IPS-NIHi7 (cell line): Measurements from ENCODE around the gene HEBP1.
"Not testable (repeated sequence)": the region's sequence is repeated elsewhere in the genome, so short reads cannot be mapped to it uniquely, and the experiment has no call there.

Experiments
- DNase-seq: peaks from one replicate; pipeline ENCODE4 v3.0.0; 2012; ENCODE audit warnings: mixed read lengths; ENCODE audit errors: extremely low spot score

The HEBP1 gene, protein sequence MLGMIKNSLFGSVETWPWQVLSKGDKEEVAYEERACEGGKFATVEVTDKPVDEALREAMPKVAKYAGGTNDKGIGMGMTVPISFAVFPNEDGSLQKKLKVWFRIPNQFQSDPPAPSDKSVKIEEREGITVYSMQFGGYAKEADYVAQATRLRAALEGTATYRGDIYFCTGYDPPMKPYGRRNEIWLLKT

DNA sequence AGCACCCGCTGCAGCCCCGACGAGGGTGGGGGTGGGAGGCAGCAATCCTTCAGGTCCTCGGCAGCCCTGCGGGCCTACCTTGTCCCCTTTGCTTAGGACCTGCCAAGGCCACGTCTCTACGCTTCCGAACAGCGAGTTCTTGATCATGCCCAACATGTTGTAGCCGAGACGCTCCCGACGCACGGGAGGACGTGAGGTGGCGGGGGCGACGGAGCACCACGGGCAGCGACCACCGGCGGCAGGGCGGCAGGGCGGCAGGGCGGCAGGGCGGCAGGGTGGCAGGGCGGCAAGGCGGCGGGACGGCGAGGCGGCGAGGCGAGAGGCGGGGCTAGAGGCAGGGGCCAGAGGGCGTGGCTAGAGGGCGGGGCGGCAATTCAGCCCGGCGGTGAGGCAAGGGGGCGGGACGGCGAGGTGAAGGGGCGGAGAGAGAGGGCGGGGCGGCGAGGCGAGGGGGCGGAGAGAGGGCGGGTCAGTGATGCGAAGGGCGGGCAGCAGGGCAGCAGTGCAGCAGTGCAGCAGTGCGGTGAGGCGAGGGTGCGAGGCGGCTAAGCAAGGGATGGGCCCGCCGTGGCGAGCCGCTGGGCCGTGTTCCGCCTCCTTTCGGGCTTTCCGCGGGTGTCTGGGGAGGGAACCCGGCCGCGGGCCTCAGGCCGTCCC lies at the start of gene HEBP1:
Gene HEBP1 (minus strand): TSS at position 307 of the 657 bp plus-strand sequence. CDS start 151 bp downstream, at position 156.
- peak; percentile 97 for DNase-seq

DNA sequence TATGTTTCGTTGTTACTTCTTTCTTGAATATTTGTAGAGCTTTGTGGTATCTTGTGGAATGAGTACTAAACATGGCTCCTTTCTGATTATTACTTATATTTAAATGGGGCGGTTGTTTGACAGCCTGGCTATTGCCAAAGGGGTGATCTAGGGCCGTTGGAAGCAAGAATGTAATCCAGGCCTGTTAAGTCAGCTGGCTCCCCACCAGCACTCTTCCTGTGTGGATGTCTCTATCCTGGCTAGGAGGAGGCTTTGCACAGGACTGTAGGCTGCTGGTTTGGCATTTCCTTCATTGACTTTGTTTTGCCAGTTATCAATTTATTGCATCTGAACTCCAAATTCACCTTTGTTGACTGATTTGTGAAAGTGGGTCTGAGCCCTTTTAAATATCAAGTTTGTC lies 49.8 kb upstream of the HEBP1 start:
- no peak for DNase-seq

DNA sequence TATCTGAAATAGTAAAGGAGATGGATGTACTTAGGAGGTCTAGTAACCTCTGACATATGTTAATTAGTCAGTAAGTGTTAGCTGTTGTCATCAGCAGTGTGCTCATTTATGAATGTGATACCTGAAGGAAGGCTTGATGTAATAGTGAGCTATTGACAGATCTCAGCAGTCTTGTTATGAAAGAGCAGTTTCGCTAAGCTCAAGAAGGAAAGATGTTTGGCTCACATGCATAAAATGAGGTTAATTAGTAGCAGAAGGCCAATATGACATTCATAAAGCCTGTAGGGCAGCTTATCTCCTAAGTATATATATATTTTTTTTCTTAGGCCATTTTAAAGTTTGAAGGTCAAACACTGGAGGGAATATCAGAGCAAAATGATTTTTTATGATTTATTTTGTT lies 46.9 kb upstream of the HEBP1 start:
- no peak for DNase-seq

DNA sequence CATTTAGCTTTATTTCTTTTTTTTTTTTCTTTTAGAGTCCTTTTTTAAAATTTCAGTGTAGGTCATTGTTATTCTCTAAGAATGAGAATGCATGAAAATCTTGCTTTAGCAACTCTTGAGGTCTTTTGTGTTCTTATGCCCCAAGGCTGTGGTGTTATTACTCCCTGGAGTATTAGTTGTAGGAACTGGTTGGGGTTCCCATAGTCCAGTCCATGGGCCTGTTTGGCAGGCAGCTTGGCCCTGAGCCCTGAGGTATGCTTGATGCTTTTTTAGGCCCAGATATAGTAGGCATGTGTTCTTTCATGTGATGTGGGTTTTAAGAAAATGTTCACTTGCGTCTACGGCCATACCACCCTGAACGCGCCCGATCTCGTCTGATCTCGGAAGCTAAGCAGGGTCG lies 45.8 kb upstream of the HEBP1 start:
- no peak for DNase-seq

DNA sequence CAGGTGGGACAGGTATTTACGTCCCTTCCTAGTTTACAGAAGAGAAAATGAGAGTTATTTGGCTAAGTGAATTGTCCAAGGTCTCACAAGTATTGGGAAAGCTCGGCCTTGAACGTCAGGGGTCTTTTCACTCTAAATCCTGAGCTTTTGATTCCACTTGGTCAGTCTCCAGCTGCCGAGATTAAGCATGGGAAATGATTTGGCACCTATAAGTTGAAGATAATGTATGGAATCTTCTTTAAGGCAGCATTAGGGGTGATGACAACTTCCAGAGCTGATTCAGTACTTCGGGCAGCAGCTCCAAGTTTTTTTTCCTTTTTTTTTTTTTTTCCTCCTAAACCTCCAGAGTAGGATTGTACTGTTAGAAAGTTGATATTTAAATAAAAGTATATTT lies 44.8 kb upstream of the HEBP1 start:
- DNase-seq: no peak

DNA sequence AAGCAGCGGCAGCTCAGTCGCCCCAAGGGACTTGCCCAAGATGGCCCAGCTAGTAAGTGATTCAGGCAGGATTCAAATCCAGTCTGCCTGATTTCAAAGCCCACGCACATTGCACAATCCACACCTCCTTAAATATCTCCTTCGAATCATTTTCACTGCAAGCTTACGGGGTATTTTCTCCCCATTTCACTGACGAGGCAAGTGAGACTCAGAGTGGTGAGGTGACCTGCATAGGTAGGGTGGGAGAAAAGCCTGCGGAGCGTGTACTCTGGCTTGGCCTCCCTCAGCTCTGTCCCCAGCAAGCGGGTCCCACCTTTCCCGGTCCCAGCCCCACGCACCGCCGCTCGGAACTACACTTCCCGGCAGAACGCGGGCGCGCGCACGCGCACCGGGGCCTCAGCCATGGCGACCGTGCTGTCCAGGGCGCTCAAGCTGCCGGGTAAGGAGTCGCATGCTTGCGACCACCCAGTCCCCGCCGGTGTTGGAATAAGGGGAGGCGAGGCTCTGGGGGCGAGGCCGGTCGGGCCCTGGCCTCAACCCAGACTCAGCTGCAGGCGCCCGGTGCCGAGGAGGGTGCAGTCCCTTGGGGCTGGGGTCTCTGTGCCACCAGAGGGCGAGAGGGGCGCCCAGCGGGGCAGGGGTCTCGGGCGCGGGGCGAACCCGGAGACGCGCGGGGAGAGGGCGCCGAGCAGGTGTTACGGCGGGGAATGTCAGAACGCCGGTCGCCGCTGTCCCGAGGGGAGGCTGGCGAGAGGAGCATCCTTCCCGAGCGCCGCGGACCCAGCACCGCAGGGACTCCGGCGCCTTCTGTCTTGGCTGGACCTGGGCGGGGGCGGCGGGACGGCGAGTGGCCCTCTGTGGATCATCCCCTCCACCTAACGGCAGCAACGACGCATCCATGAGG lies 44.2 kb upstream of the HEBP1 start, which contains the start of gene FAM234B:
Gene FAM234B (plus strand): TSS at position 380 of the 904 bp plus-strand sequence. CDS start 23 bp downstream, at position 403.
- peak; percentile 89 for DNase-seq

DNA sequence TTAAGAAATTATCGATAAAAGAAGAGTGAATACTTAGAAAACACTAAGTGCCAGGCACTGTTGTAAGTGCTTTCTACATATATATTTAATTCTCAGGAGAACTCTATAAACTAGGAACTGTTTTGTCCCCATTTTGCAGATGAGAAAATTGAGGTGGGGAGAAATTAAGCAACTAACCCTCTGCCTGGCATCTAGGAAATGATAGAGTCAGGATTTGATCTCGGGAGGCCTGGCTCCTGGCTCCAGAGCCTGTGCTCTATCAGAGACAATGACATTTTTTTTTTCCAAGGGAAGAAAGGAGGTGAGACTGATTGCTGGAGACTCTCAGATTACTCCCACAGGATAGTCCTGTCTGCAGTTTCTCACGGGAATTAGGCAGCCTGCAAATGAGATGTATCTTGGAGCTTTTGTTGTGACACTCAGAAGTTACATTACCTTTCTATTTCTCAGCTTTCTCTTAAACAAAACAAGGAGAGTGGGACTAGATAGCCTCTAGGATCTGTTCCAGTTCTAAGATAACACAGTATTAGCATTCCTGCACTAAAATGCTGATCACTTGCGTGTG lies 42.7 kb upstream of the HEBP1 start:
- no peak for DNase-seq

DNA sequence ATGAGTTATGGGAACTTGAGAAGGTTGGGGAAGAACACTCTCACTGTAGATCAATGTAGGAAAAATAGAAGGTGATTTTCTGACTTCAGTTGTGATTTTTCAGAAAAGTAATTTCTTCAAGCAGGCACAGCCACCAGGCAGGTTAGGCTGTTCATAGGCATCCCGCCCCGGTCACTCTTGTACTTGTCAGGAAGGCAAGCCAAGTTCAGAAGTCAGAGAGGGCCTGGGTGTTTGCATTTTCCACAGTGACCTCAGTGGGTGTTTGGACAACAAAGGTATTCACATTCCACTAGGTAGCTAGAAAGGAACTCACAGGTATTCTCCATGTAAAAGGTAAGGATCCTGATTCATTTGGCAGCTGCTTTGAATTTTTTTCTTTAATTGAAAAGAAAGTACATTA lies 41.2 kb upstream of the HEBP1 start:
- DNase-seq: no peak

DNA sequence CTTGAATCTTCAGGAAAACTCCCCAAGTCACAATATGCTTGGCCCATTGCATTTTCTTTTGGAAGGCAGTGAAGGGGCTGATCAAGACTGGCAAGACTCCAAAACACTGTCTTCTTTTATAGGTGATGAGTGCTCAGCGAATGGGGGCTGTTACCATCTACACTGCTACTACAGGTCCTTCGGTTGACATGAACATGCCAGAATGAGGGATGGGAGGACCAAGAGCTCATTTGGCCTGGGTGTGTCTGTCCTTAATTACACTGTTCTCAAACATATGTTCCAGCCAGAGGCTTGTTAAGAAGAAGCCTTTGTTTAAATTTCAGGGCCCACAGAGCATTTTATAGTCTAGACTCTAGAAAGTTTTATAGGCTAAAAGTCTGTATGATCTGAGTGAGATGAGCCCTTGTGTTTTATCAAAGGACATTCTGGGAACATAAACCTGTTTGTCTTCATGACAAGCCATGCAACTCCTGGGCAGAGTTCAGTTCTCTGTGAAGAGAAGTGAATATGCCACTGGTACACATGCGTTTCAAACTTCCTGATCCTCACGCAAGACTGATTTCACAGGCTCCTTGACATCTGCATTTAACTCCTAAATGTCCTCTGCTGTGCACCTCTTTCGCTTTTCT lies 39.4 kb upstream of the HEBP1 start:
- no peak for DNase-seq

DNA sequence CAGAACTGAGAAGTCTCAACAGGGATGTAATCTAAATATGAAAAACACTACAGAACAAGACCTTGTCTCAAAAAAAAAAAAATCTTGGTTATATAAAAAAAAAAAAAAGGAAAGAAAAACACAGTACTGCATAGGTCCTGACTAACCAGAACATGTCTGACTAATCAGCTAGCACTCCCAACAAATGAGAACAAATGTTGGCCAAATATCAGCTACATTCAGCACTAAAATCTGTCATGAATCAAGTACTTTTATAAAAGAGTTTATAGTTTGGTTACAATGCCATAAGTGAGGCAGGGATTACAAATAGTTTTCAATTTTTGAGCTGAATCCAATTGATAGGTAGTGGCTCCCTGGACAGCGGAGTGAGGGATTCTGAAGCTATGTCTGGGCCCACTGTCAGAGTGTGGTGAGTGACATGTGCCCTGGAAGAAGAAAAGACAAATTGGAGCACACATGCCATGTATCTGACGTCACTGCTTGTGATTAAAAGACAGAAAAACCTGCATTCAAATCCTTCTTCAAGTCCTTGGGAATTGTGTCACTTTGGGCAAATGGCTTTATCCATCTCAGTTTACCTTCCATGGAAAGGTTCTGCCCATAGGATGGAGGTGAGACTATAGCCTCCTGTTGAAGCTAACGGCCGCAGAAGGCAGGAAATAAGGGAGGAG lies 38.6 kb upstream of the HEBP1 start:
- DNase-seq: no peak

DNA sequence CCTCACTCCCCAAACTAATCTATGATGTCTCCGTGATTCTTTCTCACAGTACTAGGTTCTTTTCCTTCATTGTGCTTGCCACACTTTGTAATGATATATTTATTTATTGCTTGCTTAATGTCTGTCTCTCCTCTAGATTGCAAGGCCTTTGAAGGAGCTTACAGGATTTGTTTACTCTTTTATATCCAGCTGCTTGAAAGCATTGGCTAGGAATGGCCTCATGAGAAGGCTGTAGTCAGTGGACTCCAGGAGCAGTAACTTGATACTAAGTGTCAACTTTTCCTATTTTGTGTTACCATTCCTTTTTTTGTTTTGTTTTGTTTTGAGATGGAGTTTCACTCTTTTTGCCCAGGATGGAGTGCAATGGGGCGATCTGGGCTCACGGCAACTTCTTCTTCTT lies 36.8 kb upstream of the HEBP1 start:
- no peak for DNase-seq

DNA sequence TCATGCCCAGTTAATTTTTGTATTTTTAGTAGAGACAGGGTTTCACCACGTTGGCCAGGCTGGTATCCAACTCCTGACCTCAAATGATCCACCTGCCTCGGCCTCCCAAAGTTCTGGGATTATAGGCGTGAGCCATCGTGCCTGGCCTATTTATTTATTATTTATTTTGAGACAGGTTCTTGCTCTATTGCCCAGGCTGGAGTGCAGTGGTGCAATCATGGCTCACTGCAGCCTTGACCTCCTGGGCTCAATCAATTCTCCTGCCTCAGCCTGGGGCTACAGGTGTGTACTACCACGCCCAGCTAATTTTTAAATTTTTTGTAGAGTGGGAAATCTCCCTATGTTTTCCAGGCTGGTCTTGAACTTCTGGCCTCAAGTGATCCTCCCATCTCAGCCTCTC lies 35.3 kb upstream of the HEBP1 start:
- DNase-seq: not testable (repeated sequence)

DNA sequence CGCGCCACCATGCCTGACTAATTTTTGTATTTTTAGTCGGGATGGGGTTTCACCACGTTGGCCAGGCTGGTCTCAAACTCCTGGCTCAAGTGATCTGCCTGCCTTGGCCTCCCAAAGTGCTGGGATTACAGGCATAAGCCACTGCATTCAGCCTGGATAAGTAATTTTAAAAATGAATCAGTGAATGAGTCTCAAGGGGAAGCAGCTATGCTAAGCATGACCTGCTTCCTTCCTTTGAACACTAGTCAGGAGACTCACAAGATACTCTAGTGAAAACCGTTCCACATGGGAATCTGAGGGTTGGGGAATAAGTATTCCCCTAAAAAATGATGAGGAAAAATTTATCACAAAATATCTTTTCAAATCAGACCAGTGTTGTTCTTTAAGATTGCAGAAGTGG lies 33.4 kb upstream of the HEBP1 start:
- DNase-seq: no peak

DNA sequence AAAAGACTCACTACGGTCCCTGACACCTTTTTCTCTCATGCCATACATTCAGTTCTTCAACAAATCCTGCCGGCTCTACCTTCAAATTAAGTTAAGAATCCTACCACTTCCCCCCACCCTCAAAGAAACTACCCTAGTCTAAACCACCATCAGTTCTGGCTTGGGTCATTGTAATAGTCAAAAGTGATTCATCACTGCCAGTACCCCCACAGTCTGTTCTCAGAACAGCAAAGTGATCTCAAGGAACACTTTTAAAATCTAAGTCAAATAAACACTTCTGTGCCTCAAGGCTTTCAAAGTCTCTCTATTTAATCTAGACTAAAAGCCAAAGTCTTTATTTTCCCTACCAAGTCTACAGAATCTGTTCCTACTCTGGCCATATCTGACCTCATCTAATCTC lies 32.1 kb upstream of the HEBP1 start:
- DNase-seq: no peak

DNA sequence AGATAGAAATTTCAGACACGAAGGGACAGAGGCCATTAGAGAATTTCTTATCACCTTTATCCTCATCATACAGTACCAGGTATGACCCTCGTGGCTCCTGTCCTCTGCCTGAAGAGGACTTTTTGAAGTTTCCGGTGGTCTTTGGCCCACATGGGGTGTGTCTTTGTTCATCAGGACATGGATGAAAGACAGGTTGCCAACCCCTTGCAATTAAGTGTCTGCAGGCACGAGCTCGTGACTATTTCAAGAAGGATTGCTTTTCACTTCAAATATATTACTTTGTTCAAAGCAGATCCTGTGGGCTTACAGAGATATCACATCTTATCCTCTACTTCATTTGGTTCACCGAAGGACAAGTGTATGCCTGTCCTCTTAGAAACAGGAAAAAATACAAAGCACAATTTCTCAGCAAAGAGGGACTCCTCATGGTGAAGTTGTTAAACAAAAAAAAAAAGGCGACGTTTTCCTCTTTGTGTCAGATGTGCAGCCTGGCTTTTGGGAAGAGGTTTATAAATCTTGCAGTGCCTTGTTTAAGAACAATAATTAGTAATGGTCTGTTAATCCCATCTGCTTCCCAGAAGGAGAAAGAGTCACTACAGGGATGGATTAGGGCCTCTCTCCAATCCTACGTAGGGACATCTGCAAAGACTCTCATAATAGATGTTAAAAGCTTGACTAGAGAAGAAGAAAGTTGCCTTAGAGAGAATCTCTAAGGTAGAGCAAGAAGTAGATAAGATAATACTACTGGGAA lies 30.7 kb upstream of the HEBP1 start:
- DNase-seq: no peak

DNA sequence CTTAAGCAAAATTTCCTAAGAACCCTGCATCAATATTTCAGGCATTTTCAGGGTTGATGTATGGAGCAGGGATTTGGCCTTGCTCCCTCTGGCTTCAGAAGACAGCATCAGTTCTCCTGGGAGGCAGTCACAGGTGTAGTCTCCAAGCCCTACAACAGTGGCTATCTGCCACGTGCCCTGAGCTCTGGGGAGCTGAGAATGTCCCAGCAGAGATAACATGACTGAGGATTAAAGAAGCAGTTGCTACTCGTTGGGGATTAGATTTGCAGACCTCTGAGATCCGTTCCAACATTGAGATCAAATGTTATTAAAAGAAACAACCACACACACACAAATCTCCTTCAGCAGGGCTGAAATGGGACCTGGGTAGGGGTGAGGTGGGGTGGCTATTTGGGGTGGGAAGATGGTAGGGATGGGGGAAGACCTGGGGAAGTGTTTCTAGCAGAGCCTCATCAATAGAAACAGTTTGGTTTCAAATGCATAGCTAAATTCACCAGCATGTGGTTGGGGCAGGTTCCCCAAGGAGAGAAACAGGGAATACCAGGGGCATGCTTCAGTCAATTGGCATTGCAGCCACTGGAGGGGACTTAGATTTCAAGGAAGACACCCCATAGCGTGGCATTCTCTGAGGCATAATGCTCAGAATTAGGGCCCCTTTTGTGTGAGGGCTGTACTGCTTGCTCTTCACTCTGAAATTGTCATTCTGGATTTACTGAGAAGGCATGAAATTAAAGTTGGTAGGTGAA lies 28.9 kb upstream of the HEBP1 start:
- DNase-seq: no peak

DNA sequence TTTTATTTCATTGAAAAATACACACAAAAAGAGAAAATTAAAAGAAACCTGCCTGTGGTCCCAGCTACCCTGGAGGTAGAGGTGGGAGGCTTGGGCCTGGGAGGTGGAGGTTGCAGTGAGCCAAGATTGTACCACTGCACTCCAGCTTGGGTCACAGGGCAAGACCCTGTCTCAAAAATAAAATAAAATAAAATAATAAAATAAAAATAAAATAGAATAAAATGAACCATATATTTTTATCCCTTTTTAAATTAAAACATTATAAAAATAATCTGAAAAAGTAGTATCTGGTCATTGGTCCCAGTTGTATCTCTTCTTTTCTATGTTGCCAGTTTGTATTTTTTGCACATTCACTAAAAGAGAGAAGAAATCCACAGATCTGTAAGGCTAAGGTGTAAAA lies 27.4 kb upstream of the HEBP1 start:
- DNase-seq: no peak

DNA sequence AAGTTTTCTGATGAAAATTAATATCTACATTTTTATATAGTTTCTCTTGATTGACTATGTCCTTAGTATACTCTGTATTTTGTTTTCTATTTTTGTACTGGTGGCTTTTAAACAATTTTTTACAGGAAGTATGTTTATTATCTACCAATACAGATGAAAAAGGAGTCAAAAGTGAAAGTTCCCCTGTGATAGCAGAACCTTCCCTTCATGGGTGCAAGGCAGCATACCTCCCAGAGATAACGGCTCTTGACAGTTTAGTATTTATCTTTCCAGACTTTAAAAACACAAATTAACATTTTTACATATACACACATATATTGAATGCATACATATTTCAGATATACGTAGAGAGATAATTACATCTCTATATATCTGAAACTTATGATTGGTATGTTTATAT lies 27.0 kb upstream of the HEBP1 start:
- DNase-seq: no peak

DNA sequence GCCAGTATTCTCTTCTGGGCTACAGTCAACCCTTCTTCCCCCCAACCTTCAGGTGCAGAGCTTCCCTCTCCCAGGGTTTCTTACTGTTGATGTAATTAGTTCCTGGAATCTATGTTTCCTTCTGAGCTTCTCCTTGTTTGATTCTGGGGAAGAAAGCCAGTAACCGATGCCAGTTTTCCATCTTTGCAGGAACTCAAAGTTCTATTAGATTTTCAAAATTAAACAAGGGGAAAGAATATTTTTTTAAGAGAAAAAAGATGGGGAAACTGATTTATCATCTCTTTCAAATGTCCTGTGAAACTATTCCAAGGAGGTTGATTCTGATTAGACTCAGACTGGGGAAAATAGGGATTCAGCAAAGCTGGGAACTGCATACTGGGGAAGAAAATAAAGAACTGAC lies 26.2 kb upstream of the HEBP1 start:
- DNase-seq: no peak

DNA sequence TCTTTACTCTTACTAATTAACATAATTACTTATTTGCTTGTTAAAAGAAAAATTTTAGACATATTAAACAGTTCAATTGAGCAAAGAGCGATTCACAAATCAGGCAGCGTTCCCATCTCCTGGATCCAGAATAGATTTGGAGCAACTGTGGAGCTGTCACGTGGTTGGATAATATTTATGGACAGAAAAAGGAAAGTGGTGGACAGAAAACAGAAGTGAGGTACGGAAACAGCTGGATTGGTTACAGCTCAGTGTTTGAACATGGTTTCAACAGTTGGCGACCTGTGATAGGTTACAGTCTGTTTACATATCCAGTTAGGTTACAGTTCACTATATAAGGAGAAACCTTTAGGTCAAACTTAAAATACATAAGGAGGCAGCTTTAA lies 24.5 kb upstream of the HEBP1 start:
- no peak for DNase-seq
